Neutrophil (primary cell): Measurements from ENCODE around the gene IMPA2.

Experiments
- H3K27ac ChIP-seq: fragments of 200-600 bp; sonication (generic); 2 replicates; pipeline ENCODE4 v1.5.1; 2016; ENCODE audit warnings: mild to moderate bottlenecking, moderate library complexity
- H3K27me3 ChIP-seq: fragments of 200-600 bp; sonication (generic); 2 replicates; pipeline ENCODE4 v1.6.0; 2016; ENCODE audit warnings: mild to moderate bottlenecking
- H3K36me3 ChIP-seq: fragments of 200-600 bp; sonication (generic); 2 replicates; pipeline ENCODE4 v1.5.1; 2017
- H3K4me1 ChIP-seq, 2 experiments: fragments of 200-600 bp in 1 of 2; sonication (generic) in 1 of 2; 1 replicate in 1 of 2; 2 replicates in 1 of 2; pipeline versions ENCODE4 v1.5.1 to v1.6.1; 2013 to 2016; ENCODE audit warnings: low read depth in 1 of 2, low read length in 1 of 2, mild to moderate bottlenecking in 1 of 2, moderate library complexity in 1 of 2; ENCODE audit not compliant: control insufficient read depth in 1 of 2, insufficient read depth in 1 of 2
- H3K4me3 ChIP-seq, 2 experiments: fragments of 200-600 bp in 1 of 2; sonication (generic) in 1 of 2; 1 replicate in 1 of 2; 2 replicates in 1 of 2; pipeline ENCODE4 v1.5.1; 2013 to 2016; ENCODE audit warnings: low read depth in 1 of 2, low read length in 1 of 2, mild to moderate bottlenecking in 1 of 2, moderate library complexity in 1 of 2
- H3K9me3 ChIP-seq: fragments of 200-600 bp; sonication (generic); 2 replicates; pipeline ENCODE4 v1.5.1; 2016
- CTCF ChIP-seq: fragments of 200-600 bp; sonication (generic); IDR thresholded peaks from 2 replicates; pipeline ENCODE4 v1.5.1; 2016; ENCODE audit warnings: antibody characterized with exemption

IMPA2 gene

DNA sequence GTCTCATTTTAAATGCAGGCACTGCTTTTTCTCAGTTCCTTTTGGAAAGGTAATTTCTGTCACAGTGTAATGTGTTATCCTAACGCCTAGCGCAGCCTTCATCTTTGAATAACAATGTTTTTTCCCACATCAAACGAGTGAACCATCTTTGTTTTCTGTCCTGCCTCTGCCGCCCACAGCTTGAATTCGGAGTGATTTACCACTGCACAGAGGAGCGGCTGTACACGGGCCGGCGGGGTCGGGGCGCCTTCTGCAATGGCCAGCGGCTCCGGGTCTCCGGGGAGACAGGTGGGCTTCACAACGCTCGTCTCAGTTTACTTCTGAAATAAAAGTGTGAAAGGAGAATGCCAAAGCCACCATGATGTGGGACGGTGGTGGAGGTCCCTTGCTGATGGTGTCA, 32.8 kb downstream of the IMPA2 start:
- H3K36me3 ChIP-seq, result peaks cover 98% of the 10 kb centered on the region
- no peak overlapping the region for H3K27ac ChIP-seq
- H3K27me3 ChIP-seq, result no peaks in the 10 kb centered on the region
- TF ChIP-seq CTCF, result no peak
- no peaks in the 10 kb centered on the region for H3K9me3 ChIP-seq
- H3K4me1 ChIP-seq, result peaks cover 0 to 3% of the 10 kb centered on the region in 2 experiments
- H3K4me3 ChIP-seq, result no peak overlapping the region

DNA sequence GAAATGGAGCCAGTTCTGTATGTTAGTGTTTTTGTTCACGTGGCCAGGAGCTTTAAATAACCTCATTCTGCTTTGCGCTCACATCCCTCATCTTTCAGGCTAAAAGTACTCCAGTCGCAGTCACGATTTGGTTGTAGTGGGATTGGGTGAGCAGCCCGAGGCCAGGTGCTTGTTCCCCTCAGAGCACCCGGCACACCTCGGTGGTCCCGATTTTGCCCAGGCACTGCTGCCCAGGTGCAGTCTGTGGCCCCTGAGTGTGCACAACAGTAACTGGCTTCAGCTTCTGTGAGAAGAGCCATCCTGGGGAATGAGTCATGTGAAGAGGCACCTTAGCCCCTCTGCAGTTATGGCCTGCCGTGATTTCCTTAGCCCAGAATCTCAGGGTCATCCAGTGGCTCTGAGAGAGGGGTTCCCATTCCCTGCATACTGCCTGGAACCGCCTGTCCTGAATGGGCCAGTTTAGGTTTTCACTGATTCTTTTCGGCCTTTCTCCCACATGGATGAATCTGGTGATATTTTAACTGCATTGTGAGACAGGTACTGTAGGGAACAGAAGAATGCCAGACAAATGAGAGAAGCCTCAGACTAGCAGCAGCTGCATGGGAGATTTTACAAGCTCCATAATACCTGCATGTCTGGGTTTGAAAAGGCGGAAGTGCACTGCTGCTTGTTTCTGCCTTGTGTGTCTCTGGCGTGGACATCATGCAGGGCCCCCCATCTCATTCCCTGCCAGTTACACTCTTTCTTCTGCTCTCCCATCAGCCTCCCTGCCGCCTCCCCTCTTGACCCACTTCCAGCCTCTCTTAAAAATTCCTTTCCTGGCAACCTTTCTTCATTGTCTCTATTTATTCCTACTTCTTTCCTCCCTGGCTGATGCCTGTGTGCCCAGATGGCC, 33.5 kb downstream of the IMPA2 start:
- Histone ChIP-seq H3K36me3 (peaks cover 97% of the 10 kb centered on the region), H3K9me3 (no peaks in the 10 kb centered on the region), H3K4me3 (no peak overlapping the region), H3K4me1 (peaks cover 0 to 3% of the 10 kb centered on the region in 2 experiments), H3K27ac (no peak overlapping the region), H3K27me3 (no peaks in the 10 kb centered on the region)
- no peak for TF ChIP-seq CTCF

- Histone ChIP-seq H3K36me3 (peaks cover 95% of the 10 kb centered on the region), H3K9me3 (no peaks in the 10 kb centered on the region), H3K27ac (no peak overlapping the region), H3K4me1 (peaks cover 0 to 3% of the 10 kb centered on the region in 2 experiments), H3K4me3 (no peak overlapping the region), H3K27me3 (no peaks in the 10 kb centered on the region)
- no peak for TF ChIP-seq CTCF
Observed at GRCh38 chr18:12015416-12016062, 34.2 kb downstream of the IMPA2 start.

DNA sequence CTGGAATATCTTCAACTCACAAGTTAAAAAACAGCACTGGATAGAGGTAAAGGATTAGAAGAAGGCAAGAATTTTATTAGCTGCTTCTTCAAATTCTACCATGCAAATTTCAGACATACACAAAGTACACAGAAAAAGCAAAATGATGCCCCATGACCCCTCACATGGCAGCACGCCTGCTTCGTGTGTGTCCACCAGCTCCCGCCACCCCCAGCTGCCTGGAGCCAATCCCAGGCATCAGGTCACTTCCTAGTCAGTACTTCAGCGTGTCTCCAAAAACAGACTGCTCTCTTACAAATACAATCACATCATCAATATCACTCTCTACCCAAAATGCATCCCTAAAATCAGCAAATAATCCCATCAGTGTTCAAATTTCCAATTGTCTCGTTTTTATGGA, 35.8 kb downstream of the IMPA2 start:
- Histone ChIP-seq H3K27ac (no peak overlapping the region), H3K27me3 (no peaks in the 10 kb centered on the region), H3K36me3 (peaks cover 93% of the 10 kb centered on the region), H3K4me1 (peaks cover 0 to 3% of the 10 kb centered on the region in 2 experiments), H3K9me3 (no peaks in the 10 kb centered on the region), H3K4me3 (no peak overlapping the region)
- TF ChIP-seq CTCF, result no peak

DNA sequence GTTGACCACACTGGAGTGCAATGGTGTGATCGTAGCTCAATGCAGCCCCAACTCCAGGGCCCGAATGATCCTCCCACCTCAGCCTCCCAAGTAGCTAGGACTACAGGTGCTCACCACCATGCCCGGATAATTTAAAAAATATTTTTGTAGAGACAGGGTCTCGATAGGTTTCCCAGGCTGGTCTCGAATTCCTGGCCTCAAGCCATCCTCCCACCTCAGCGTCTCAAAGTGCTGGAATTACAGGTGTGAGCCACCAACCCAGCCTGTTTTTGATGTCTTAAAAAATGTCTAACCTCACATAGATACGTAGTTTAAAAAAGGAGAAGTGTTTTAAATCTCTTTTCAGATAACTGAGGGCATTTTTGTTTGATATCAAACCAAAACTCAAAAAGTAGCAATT, 37.6 kb downstream of the IMPA2 start:
- Histone ChIP-seq H3K36me3 (peaks cover 89% of the 10 kb centered on the region), H3K4me1 (no peaks in the 10 kb centered on the region), H3K27ac (no peak overlapping the region), H3K4me3 (no peak overlapping the region), H3K27me3 (no peaks in the 10 kb centered on the region), H3K9me3 (no peaks in the 10 kb centered on the region)
- no peak for TF ChIP-seq CTCF
